GM19452 (cell line): ENCODE data around the gene KRTAP13-2.

Source experiments
- ATAC-seq: cut with Tn5 transposase; IDR thresholded peaks from one replicate; pipeline ENCODE4 v1.9.1; 2021; ENCODE audit not compliant: unreplicated experiment

Gene KRTAP13-2

GRCh38 chr21:30372139-30372770 is at the start of gene KRTAP13-2:
KRTAP13-2 (minus strand) TSS chr21:30372271; CDS start chr21:30372213, 58 bp downstream.
- ATAC-seq = no peak

- no peak for ATAC-seq
Measured at GRCh38 chr21:30415993-30416392, 43.9 kb upstream of the KRTAP13-2 start.

DNA sequence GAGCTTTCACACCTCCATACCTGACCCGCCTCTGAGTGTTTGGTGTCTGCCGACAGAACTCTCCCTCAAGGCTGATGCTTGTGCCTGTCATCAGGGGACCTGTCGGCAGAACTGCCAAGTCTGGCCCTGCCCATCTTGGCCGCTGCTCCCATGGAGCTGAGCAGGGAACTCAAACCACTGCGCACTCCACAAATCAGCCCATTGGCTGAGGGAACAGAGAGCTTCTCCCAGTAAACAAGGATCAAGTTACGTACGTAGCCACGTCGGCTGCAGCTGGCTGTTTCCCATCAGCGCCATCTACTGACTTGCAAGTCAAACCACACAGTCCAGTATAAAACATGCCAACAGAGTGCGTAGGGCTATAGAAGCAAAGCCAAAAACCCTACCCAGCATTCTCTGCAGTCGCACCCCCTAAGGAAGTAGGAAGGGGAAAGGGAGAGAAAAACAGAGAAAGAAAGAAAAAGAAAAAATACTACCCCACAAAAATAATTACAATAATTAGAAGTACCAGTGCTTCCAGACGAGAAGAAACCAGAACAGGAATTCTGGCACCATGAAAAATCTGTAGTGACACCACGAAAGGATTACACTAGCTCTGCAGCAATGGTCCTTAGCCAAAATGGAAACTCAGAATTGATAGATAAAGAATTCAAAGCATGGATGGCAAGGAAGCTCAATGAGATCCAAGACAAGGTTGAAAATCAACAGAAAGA is 36.9 kb upstream of the KRTAP13-2 start:
- no peak for ATAC-seq

- no peak for ATAC-seq
Measured at GRCh38 chr21:30395731-30396130, 23.7 kb upstream of the KRTAP13-2 start, which contains the start of gene KRTAP13-1. KRTAP13-1 (plus strand) TSS chr21:30396031; CDS start chr21:30396087, 56 bp downstream.

DNA sequence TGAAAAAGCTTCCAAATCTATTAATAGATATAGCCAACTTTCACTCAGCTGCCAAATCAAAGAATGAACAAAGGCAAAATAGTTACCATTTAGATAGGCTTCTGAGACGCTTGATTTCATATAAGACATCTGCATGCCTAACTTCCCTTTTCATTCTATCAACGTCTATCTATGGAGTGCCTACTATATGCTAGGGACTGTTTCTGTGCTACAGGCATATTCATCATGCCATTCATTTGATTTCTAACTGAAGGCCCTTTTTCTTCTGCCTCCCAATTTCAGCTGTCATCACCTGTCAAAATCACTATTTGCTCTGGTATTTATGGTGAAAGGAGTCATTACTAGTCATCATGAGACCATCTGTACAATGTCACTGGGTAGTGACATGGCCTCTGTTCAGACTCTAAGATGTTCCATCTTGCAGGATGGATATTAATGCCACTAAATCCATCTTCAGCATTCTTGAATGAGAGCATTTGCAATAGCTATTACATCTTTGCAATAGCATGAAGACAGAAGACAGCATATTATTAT is 19.5 kb upstream of the KRTAP13-2 start:
- ATAC-seq = no peak

- no peak for ATAC-seq
Measured at GRCh38 chr21:30382201-30382600, 10.1 kb upstream of the KRTAP13-2 start.

DNA sequence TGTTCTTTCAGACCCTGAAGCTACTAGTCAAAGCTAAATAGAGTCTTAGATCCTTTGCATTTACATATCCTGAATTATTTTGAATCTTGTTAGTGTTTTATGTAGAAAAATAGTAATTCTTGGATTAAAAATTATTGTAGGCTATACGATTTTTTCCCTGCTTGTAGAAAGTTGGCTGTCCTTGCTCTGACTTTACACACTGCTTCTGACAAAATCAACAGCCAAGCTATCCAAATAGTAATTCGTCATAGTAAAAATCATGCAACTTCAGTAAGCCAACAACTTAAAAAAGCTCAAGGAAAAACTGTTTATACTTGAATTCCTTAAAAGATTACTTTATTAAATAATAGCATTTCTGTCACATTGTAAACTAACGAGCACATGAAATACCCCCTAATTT is 16.2 kb downstream of the KRTAP13-2 start:
- ATAC-seq = no peak

DNA sequence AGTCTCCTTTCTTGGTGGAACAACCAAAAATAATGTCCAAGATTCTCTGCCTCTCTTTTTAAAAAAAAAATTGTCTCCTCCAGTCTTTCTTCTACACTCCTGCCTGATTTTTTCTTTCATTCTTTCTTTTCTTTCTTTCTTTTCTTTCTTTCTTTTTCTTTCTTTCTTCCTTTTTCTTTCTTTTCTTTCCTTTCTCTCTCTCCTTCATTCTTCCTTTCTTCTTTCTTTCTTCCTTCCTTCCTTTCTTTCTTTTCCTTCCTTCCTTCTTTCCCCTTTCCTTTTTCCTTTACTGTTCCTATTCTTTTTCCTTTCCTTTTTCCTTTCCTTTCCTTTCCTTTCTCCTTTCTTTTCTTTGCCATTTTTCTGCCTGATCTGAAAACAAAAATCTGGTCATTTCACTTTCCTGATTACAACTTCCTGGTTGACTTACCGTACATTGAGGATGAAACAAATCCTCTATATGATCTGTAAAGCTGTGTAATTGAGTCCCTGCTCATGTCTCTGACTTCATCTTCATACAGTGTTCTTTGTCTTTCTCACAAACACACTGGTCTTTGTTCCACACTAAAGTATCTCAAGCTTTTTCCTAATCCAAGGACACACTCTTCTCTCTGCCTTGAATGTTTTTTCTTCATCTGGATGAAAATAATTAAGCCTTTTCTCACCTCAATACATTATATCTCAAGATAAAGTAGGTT is 17.6 kb downstream of the KRTAP13-2 start:
- ATAC-seq = no peak

- ATAC-seq = no peak
Measured at GRCh38 chr21:30351534-30351933, 20.5 kb downstream of the KRTAP13-2 start.

DNA sequence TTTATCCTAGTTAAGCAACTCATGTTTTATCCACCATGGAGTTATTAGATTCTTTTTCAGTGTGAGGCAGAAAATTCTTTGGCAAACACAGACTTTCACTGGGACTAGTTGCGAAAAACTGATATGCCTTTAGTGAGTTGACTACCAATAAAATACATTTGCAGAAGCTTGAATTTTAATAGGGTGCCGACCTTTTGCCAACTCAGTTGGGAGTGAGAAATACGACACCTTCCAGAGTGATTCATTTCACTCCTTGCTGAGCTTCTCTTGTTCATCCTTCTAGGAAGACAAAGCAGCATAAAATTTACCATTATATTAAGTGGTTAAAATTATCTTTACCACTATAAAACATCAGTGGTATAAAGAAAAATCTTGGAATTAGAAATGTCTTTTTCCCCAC is 22.5 kb downstream of the KRTAP13-2 start:
- no peak for ATAC-seq

GRCh38 chr21:30348506-30348905 is 23.6 kb downstream of the KRTAP13-2 start, which contains the start of gene KRTAP23-1:
KRTAP23-1 (minus strand) TSS chr21:30348606; CDS start chr21:30348606, 0 bp downstream.
- no peak for ATAC-seq

DNA sequence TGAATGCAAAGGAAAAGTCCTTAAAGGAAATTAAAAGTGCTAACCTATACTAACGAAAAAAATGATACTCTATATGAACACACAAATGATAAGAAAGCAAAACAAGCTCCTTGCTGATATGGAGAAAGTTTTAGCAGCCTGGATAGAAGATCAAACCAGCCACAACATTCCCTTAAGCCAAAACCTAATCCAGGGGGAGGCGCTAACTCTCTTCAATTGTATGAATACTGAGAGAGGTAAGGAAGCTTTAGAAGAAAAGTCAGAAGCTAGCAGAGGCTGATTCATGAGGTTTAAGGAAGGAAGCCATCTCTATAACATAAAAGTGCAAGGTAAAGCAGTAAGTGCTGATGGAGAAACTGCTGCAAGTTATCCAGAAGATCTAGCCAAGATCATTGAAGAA is 27.1 kb downstream of the KRTAP13-2 start:
- no peak for ATAC-seq

DNA sequence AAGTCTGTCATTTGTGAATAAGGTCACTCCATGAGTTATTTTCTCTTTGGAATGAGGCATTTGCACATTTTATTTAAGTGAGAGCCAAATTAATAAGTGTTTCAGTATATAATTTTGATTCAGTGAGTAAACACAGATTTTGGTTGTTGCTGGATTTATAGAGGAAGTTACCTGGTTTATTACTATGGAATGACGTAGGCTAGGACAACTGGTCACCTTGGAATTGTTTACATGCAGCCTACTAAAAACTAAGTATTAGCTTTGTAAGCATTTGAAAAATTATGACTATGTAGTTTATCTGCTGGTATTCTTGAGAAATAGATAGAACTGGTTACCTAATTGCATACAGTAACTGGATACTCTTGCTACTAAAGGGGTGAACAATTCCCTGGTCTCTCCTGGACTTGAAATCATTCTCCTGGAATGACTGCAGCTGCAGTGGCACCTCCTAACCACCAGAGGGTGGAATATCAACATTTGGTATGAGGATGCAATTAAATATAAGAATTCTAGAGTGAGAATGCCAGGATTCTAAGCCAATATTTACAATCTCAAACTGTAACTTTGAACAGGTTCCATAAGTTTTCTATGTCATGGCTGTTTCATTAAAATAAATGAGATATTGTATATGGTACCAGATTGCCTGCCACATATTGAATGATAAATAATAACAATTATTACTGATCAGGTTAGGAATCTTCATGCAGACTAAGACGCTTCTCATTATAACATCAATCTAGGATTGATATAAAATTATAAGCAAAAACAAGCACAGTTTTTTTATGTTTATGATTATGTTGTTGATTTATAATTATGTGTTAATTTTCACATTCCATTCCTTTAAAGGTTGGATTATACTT is 31.1 kb downstream of the KRTAP13-2 start:
- ATAC-seq = no peak

- no peak for ATAC-seq
Measured at GRCh38 chr21:30338717-30339116, 33.4 kb downstream of the KRTAP13-2 start.

DNA sequence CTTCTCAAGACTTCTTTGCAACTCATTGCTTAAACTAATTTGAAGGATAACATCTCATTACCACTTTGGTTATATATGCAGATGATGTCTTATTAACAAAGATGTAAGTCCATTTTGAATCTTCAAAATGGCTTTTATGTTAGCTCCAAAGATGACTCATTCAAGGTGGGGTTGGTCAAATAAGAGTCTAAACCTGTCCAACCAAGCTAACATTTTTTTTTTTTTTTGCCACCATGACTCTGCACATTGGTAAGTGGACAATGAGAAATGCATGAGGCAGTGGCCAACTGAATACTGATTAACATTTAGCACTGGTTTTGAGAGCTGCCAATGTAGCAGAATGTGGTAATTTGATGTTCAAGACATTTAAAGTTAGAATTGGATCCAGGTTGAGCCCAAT is 34.3 kb downstream of the KRTAP13-2 start:
- no peak for ATAC-seq

DNA sequence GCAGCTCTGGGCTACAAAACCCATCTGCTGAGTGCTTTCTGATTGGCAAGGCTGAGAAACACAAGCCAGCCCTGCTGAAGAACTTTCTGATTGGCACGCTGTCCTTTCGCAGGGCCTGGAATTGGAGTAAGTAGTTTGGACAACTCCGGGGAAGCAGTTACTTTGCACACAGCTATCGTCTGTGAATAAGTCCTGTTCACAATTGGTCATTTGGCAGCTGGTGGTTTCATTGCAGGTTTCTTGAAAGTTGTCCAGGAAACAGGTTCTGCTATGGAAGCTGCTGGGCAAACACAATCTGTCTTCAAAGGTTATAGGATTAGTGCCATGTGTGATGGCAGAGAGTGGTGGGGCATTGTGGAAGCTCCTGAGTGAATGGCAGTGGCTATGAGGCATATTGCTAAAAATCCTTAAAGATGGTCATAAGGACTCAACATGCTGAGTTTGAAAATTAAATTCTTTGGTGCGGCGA is 34.8 kb downstream of the KRTAP13-2 start, which contains the start of gene KRTAP27-1:
TSS of gene KRTAP27-1 (minus strand) at position 419 of the 469 bp plus-strand sequence. CDS start at position 393, 26 bp downstream.
- no peak for ATAC-seq

DNA sequence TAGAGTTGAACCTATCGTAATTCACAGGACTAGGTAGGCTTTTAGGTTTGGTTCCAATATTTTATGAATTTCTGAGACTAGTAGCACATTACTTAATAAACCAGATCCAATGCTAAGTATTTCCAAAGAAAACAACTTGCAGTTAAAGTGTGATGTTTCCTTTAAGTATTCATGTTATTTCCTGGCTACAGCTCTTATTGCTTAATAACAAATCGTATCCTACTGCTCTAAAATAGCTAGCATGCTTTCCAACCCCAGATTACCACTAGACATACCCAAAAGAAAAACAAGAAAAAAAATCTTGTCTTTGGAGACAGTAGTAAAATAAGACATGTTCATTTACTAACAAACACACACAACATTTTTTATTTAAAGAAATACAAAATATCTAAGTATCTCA is 35.5 kb downstream of the KRTAP13-2 start:
- no peak for ATAC-seq

DNA sequence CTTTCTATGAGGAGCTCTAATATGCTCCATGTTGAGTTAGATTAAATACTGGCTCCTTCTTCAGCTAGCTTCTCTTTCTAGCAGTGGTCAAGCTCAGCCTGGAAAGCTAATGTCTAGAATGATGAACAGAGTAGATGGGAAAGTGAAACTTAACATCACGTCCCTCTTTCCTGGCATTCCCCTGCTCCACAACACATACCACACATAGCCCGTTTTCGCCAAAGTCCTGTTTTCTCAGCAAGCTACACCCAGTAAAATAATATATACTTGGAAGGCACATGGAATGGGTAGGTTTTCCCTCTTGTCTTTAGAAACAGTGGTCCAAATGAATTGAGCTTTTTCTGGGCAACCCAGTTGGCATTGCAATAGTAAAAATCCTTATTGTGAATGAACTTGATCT is 38.3 kb downstream of the KRTAP13-2 start:
- ATAC-seq = no peak

GRCh38 chr21:30332681-30333080 is 39.4 kb downstream of the KRTAP13-2 start:
- no peak for ATAC-seq

DNA sequence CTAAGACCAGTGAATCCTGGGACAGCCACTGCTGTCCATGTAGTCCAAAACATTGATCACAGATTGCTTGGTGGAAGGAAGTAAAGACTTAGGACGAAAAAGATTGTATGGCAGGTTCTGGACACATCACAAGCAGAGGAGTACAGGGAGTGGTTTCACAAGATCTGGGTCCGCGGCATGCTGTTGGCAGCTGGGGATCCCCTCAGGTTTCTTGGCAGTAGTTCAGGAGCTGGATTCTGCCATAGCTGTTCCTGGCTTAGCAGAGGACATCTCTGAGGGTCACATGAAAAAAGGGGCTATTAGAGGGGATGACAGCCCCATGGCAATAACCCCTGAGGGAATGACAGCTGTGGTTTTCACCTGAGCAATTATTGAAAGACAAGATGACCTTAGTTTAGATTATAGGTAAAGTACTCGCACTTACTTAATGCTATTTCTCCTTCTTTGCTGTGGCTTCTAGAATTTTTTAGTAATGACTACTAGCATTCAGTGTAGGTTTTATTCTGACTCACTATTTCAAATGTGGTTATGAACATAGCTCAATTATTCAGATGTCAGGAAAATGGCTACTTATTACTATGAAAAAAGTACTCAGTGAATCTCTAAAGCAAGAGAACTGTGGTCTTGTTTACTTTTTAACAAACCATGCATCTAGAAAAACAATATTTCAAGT is 42.7 kb downstream of the KRTAP13-2 start:
- no peak for ATAC-seq
